HG03064 (cell line): ENCODE data around the gene APBB1IP.
A peak's percentile ranks its signal among the peaks of the same experiment; 100 is the strongest.
"Not testable (repeated sequence)": the region's sequence is repeated elsewhere in the genome, so short reads cannot be mapped to it uniquely, and the experiment has no call there.

ENCODE experiments used
- ATAC-seq: cut with Tn5 transposase; IDR thresholded peaks from one replicate; pipeline ENCODE4 v1.9.1; 2021; ENCODE audit warnings: low read depth; ENCODE audit not compliant: unreplicated experiment

Gene APBB1IP

DNA sequence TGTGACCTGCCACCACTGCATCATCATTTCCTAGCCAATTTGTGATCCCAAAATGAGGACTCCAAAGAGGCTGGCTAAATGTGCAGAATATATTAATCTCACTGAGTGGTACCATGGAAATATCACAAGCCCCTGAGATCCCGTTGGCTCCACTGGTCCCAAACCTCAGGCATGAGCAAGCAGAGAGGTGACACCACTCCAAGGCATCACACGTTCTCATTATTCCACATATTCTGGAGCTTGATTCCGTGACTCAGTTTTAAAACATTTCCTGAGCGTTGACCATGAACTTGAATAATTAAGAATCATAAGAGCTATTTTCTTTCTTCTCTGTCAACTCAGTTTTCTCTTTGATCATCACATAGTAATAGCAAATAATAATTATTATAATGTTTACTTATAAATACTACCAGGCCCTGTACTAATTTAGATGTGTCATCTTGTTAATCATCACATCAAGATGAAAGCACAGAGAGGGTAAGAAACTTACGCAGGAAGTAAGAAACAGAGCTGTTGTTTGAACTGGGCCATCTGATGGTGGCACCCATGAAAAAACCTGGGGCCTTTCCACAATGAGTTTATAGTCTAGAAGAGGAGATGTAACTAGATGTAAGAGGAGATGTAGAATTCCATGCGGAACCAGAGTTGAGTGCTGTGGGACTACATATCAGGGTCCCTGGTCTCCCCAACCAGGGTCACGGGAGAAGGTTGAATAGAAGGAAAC lies 3.5 kb downstream of the APBB1IP start:
- ATAC-seq: no peak

DNA sequence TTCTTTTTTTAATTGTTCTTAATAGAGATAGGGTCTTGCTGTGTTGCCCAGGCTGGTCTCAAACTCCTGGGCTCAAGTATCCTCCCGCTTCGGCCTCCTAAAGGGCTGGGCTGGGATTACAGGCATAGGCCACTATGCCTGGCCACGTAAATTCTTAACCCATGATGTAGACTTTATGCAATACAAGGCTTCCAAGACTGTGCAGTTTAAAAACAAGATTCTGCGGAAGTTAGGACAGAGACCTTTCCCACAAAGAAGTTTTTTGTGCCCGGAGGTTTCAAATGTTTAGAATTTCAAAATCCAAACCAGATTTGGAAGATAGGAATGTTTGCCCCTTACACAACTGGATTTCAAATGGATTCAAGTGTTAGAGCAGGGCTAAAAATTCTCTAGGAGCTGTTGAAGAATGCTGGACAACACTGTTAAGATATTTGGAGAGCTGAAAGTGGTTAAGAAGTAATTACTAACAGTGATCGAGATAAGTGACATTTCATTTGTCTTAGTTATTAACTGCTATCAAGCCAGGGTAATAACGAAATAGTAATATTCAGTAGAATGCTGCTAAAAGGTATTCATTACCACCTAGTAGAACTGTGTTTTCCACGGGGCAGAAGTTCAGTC lies 7.4 kb downstream of the APBB1IP start:
- no peak for ATAC-seq

GRCh38 chr10:26446258-26446657 lies 8.1 kb downstream of the APBB1IP start:
- ATAC-seq: no peak

GRCh38 chr10:26448292-26448691 lies 10.2 kb downstream of the APBB1IP start:
- ATAC-seq: peak; percentile 26

DNA sequence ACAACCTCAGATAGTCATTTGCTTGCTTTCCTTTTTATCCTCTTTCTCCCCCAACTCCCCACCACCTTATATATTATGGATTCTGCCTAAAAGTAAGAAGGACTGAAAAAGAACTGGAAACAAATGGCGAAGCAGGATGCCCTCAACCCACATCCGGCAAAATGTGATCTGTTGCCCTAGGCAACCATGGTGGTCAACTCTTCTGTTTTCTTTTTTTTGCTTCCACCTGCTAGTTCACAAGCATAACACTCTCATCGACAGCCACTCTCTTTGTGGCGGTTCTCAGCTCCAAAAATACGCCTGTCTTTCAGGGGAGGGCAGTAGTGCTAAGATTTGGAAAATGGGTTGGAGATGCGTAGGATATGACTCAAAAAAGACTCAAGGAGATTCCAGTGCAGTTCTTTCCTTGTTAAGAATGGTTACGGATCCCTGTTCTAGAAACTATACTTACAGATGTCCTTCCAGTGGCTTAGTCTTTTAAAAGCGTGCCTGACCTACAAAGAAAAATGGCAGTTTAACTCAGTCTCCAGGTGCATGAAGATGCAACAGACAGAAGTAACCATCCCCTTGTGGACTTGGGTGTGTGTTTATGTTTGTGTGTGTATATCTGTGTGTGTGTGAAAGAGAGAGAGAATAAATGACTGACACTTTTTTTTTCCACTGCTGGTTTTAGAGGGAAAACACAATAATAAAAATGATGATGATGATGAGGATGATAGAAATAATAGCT lies 10.7 kb downstream of the APBB1IP start:
- peak; percentile 74 for ATAC-seq

DNA sequence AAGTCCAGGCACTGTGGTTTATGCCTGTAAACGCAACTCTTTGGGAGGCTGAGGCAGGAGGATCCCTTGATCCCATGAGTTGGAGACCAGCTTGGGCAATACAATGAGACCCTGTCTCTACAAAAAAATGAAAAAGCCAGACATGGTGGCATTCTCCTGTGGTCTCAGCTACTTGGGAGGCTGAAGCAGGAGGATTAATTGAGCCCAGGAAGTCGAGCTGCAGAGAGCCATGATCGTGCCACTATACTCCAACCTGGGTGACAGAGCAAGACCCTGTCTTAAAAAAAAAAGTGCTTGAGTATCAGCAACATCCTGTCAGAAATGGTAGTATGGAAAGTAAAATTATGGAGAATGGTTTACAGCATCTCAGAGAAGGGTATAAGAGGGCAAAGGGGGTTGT lies 11.6 kb downstream of the APBB1IP start:
- ATAC-seq: no peak

DNA sequence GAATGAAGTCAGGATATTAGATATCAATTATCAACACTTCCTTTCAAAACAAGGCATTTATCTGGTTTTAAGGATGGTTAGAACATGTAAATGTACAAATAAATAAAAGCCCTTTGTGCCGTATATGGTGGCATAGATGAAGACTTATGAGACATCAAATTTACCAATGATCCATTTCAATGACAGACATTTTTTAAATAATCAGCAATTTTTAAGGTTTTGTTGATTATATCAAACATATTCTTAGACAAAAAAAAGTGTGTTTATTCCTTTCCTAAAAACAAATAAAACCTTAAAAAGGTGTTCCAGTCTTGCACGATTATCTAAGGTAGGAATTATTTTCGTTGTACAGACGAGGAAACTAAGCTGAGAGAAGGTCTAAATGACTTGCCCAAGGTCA lies 13.8 kb downstream of the APBB1IP start:
- no peak for ATAC-seq

- ATAC-seq: no peak
These were observed 15.7 kb downstream of the APBB1IP start for GRCh38 chr10:26453850-26454249.

DNA sequence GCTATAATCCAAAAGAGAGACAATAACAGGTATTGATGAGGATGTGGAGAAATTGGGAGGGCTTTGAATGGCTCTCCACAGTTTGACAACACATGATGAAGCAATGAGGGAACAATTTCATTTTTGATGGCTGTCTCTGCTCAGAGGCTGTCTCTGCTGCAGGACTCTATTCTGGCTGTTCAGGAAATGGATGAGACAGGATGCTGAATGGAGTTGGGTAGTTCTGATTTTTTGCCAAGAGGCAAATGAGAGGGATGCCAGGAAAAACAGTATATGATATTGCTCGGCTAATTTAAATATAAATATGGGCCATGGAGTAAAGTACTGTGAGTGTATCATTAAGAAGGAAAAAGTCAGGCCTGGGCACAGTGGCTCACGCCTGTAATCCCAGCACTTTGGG lies 16.8 kb downstream of the APBB1IP start:
- no peak for ATAC-seq

DNA sequence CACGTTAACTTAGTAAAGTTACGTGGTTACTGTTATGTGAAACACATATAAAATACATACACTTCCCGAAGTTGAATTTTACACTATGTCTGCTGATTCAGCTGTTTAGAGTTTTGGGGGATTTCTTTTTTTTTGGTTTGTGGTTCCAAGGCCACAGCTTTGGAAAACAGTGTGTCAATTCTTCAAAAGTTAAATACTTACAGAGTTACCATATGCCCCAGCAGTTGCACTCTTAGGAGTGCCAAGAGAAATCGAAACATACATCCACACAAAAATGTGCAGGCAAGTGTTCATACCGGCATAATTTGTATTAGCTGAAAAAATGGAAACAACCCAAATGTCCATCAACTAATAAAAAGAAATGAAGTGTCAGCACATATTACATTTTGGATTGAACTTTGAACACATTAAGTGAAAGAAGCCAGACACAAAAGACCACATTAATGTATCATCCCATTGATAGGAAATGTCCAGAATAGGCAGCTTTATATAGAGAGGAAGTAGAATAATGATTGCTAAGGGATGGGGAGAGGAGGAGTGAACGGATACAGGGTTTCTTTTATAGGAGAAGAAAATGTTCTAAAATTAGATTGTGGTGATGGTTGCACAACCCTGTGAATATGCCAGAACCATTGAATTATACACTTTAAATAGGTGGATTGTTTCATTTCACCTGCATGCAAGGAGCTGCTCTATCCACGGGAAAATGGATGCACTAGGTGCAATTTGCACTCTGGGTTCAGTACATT lies 17.6 kb downstream of the APBB1IP start:
- no peak for ATAC-seq

DNA sequence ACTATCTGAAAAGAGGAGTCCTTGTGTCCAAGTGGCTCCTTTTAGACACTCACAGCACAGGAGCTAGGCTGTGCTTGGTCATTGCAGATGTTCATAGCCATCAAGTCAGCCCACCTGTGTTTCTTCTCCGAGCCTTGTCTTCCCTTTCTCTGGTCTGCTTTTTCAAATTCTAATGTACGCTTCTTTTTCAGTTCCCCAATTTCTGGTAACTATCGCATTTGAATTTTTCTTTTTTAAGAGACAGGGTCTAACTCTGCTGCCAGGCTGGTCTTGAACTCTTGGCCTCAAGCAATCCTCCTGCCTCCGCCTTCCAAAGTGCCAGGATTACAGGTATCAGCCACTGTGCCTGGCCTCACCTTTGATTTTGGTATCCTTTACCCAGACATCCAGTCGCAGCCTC lies 18.9 kb downstream of the APBB1IP start:
- peak; percentile 86 for ATAC-seq

DNA sequence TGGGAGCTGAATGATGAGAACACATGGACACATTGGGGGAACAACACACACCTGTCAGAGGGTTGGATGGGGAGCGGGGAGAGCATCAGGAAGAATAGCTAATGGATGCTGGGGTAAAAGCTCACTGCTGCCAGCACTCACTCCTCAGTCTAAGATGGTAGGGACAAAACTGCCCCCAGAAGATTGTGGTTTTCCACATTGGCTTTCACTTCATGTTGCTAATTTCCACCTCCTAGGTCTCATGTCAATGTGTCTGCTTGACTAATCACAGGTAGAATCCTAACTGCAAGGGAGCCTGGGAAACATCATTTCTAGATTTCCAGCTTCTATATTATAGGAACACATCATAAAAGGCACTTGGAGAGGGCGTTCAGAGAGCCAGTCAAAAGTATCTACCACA lies 22.6 kb downstream of the APBB1IP start:
- no peak for ATAC-seq

GRCh38 chr10:26463986-26464385 lies 25.8 kb downstream of the APBB1IP start:
- ATAC-seq: no peak

DNA sequence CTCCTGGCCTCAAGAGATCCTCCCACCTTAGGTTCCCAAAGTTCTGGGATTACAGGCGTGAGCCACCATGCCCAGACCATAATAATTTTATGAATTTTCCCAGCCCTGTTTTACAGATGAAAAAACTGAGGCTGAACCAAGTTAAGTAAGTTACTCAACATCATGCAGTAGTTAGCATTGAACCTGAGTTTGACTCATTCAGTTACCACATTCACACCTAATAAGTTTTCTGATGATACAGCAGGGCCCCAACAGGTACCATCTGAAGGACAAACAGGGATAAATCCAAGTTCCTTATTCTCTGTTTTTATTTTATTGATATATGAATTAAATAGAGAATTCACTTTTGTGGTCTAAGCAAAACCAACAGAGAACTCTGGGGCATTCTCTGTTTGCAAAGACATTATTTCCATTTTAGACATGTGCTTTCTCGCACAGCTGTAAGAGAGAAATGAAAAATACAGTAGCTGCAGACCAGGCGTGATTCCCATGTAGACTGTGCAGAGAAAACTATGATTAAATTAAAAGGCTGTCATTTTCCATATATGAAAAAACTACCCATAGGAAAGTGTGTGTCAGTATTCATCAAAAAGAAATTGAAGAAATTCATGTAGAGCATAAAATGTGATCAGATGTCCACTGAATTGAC lies 26.6 kb downstream of the APBB1IP start:
- ATAC-seq: no peak

- ATAC-seq: not testable (repeated sequence)
These were observed 28.4 kb downstream of the APBB1IP start for GRCh38 chr10:26466531-26466930.

DNA sequence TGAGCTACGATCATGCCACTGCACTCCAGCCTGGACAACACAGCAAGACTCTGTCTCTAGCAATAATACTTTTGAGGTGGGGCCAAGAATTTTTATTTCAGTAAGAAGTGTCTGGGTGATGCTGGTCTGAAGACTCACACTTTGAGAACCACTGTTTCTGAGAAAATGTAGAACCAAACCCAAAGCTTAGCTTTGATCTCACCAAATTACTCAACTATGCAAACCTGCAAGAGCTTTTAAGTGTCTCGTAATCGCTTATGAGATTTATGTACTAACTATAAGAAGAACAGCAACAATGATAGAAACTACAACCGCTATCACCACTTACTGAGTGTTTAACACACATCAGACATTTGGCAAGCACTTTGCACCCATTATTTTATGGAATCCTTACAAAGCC lies 29.5 kb downstream of the APBB1IP start:
- ATAC-seq: no peak

DNA sequence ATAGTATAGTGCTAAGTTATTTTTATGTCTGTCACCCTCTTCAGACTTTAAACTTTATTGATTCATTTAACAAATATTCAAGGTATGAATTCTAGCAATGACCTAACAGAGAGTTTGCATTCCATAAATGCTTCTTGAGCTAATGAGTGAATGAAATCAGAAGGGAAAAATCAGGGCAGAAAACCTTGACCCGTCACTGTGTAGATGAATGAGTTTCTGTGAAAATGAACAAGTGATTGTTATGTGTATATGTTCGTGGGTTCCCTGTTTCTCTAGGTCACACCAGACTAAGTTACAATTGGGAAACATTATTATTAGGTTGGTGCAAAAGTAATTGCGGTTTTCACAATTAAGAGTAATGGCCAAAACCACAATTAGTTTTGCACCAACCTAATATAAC lies 30.1 kb downstream of the APBB1IP start:
- ATAC-seq: no peak

GRCh38 chr10:26468700-26469099 lies 30.6 kb downstream of the APBB1IP start:
- peak; percentile 47 for ATAC-seq

DNA sequence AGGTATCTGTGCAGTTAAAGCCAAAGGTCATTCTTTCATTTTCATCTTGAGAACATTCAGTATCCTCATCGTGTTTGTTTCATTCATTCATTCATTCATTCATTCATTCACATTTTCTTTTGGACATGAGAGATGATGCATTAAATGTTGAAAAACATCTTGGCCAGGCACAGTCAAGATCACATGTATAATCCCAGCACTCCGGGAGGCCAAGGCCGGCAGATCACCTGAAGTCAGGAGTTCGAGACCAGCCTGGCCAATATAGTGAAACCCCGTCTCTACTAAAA lies 34.3 kb downstream of the APBB1IP start:
- no peak for ATAC-seq

GRCh38 chr10:26474026-26474425 lies 35.9 kb downstream of the APBB1IP start:
- ATAC-seq: no peak

DNA sequence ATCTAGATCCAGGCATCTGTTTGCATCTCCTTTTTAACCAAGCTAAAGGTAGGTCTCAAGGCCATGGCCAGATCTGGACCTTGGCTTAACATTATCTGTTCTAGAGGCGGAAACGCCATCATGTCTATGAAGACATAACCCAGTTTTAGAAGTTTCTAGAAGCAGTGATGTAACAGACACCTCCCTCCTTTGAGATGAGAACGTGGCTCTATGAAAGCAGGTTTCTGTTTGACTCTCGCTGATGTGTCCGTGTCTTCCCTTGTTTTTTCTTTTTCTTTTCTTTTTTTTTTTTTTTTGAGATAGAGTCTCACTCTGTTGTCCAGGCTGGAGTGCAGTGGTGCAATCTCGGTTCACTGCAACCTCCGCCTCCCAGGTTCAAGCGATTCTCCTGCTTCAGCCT lies 36.7 kb downstream of the APBB1IP start:
- ATAC-seq: not testable (repeated sequence)
